ENCODE results near the gene PCSK7.
"Not testable (repeated sequence)": the region's sequence is repeated elsewhere in the genome, so short reads cannot be mapped to it uniquely, and the experiment has no call there.

Gene PCSK7

GRCh38 chr11:117183724-117184349, 48.0 kb downstream of the PCSK7 start:
- H3K27ac ChIP-seq (ENCODE audit: low read depth in 2 of 2, low read length in 2 of 2), result peak overlapping the region; percentile 16 to 55
- no peak overlapping the region for H3K9ac ChIP-seq (ENCODE audit: low read depth in 1 of 2, low read length in 2 of 2)
- peaks cover 25 to 45% of the 10 kb centered on the region in 2 donors for H3K4me1 ChIP-seq (ENCODE audit: control insufficient read depth in 2 of 2, insufficient read depth in 2 of 2, low read length in 2 of 2)
- no peak overlapping the region for H3K4me3 ChIP-seq (ENCODE audit: low read length in 2 of 2)
- H3K9me3 ChIP-seq (ENCODE audit: control insufficient read depth in 2 of 2, low read length in 2 of 2), result no peaks in the 10 kb centered on the region
- H3K27me3 ChIP-seq (ENCODE audit: control insufficient read depth in 2 of 2, insufficient read depth in 2 of 2, low read length in 2 of 2), result no peaks in the 10 kb centered on the region
- H3K36me3 ChIP-seq (ENCODE audit: control insufficient read depth in 2 of 2, insufficient read depth in 2 of 2, low read length in 2 of 2), result peaks cover 31 to 40% of the 10 kb centered on the region in 2 donors

- Histone ChIP-seq H3K4me1 (ENCODE audit: control insufficient read depth in 2 of 2, insufficient read depth in 2 of 2, low read length in 2 of 2) (peaks cover 28 to 49% of the 10 kb centered on the region in 2 donors), H3K36me3 (ENCODE audit: control insufficient read depth in 2 of 2, insufficient read depth in 2 of 2, low read length in 2 of 2) (peaks cover 25 to 34% of the 10 kb centered on the region in 2 donors)
- H3K9ac ChIP-seq (ENCODE audit: low read depth in 1 of 2, low read length in 2 of 2), result not testable (repeated sequence)
Measured at GRCh38 chr11:117183178-117183577, 48.7 kb downstream of the PCSK7 start.

GRCh38 chr11:117182551-117182935, 49.3 kb downstream of the PCSK7 start:
- no peak overlapping the region for H3K4me3 ChIP-seq (ENCODE audit: low read length in 2 of 2)
- no peaks in the 10 kb centered on the region for H3K9me3 ChIP-seq (ENCODE audit: control insufficient read depth in 2 of 2, low read length in 2 of 2)
- H3K36me3 ChIP-seq (ENCODE audit: control insufficient read depth in 2 of 2, insufficient read depth in 2 of 2, low read length in 2 of 2), result peaks cover 18 to 28% of the 10 kb centered on the region in 2 donors
- peaks cover 30 to 55% of the 10 kb centered on the region in 2 donors for H3K4me1 ChIP-seq (ENCODE audit: control insufficient read depth in 2 of 2, insufficient read depth in 2 of 2, low read length in 2 of 2)
- no peaks in the 10 kb centered on the region for H3K27me3 ChIP-seq (ENCODE audit: control insufficient read depth in 2 of 2, insufficient read depth in 2 of 2, low read length in 2 of 2)
- H3K27ac ChIP-seq (ENCODE audit: low read depth in 2 of 2, low read length in 2 of 2), result no peak overlapping the region
- no peak overlapping the region for H3K9ac ChIP-seq (ENCODE audit: low read depth in 1 of 2, low read length in 2 of 2)

More at GRCh38 chr11:117183178-117183577, 48.7 kb downstream of the PCSK7 start:
- not testable (repeated sequence) for H3K27ac ChIP-seq (ENCODE audit: low read depth in 2 of 2, low read length in 2 of 2); H3K4me3 ChIP-seq (ENCODE audit: low read length in 2 of 2); H3K9me3 ChIP-seq (ENCODE audit: control insufficient read depth in 2 of 2, low read length in 2 of 2); H3K27me3 ChIP-seq (ENCODE audit: control insufficient read depth in 2 of 2, insufficient read depth in 2 of 2, low read length in 2 of 2)

- Histone ChIP-seq H3K4me3 (ENCODE audit: low read length in 2 of 2) (no peak overlapping the region), H3K36me3 (ENCODE audit: control insufficient read depth in 2 of 2, insufficient read depth in 2 of 2, low read length in 2 of 2) (peaks cover 13 to 22% of the 10 kb centered on the region in 2 donors), H3K9me3 (ENCODE audit: control insufficient read depth in 2 of 2, low read length in 2 of 2) (no peaks in the 10 kb centered on the region), H3K9ac (ENCODE audit: low read depth in 1 of 2, low read length in 2 of 2) (no peak overlapping the region), H3K4me1 (ENCODE audit: control insufficient read depth in 2 of 2, insufficient read depth in 2 of 2, low read length in 2 of 2) (peaks cover 30 to 50% of the 10 kb centered on the region in 2 donors), H3K27ac (ENCODE audit: low read depth in 2 of 2, low read length in 2 of 2) (no peak overlapping the region), H3K27me3 (ENCODE audit: control insufficient read depth in 2 of 2, insufficient read depth in 2 of 2, low read length in 2 of 2) (no peaks in the 10 kb centered on the region)
Measured at GRCh38 chr11:117181586-117182550, 50.0 kb downstream of the PCSK7 start.

GRCh38 chr11:117180661-117181585, 51.0 kb downstream of the PCSK7 start:
- Histone ChIP-seq H3K9ac (ENCODE audit: low read depth in 1 of 2, low read length in 2 of 2) (peak overlapping the region in 1 of 2 donors; percentile 5), H3K36me3 (ENCODE audit: control insufficient read depth in 2 of 2, insufficient read depth in 2 of 2, low read length in 2 of 2) (peaks cover 10 to 18% of the 10 kb centered on the region in 2 donors), H3K27ac (ENCODE audit: low read depth in 2 of 2, low read length in 2 of 2) (peak overlapping the region in 1 of 2 donors; percentile 26), H3K4me1 (ENCODE audit: control insufficient read depth in 2 of 2, insufficient read depth in 2 of 2, low read length in 2 of 2) (peaks cover 29 to 42% of the 10 kb centered on the region in 2 donors), H3K27me3 (ENCODE audit: control insufficient read depth in 2 of 2, insufficient read depth in 2 of 2, low read length in 2 of 2) (no peaks in the 10 kb centered on the region), H3K4me3 (ENCODE audit: low read length in 2 of 2) (peak overlapping the region; percentile 4 to 50), H3K9me3 (ENCODE audit: control insufficient read depth in 2 of 2, low read length in 2 of 2) (no peaks in the 10 kb centered on the region)

- no peaks in the 10 kb centered on the region for H3K27me3 ChIP-seq (ENCODE audit: control insufficient read depth in 2 of 2, insufficient read depth in 2 of 2, low read length in 2 of 2)
- H3K9me3 ChIP-seq (ENCODE audit: control insufficient read depth in 2 of 2, low read length in 2 of 2), result no peaks in the 10 kb centered on the region
- H3K4me1 ChIP-seq (ENCODE audit: control insufficient read depth in 2 of 2, insufficient read depth in 2 of 2, low read length in 2 of 2), result peaks cover 22 to 35% of the 10 kb centered on the region in 2 donors
- peak overlapping the region; percentile 76 to 96 for H3K4me3 ChIP-seq (ENCODE audit: low read length in 2 of 2)
- peak overlapping the region; percentile 88 to 90 for H3K27ac ChIP-seq (ENCODE audit: low read depth in 2 of 2, low read length in 2 of 2)
- H3K36me3 ChIP-seq (ENCODE audit: control insufficient read depth in 2 of 2, insufficient read depth in 2 of 2, low read length in 2 of 2), result peaks cover 10 to 18% of the 10 kb centered on the region in 2 donors
- H3K9ac ChIP-seq (ENCODE audit: low read depth in 1 of 2, low read length in 2 of 2), result peak overlapping the region; percentile 84 to 99
Measured at GRCh38 chr11:117180020-117180419, 51.9 kb downstream of the PCSK7 start.

- peaks cover 22 to 35% of the 10 kb centered on the region in 2 donors for H3K4me1 ChIP-seq (ENCODE audit: control insufficient read depth in 2 of 2, insufficient read depth in 2 of 2, low read length in 2 of 2)
- no peaks in the 10 kb centered on the region for H3K9me3 ChIP-seq (ENCODE audit: control insufficient read depth in 2 of 2, low read length in 2 of 2)
- H3K9ac ChIP-seq (ENCODE audit: low read depth in 1 of 2, low read length in 2 of 2), result peak overlapping the region; percentile 84 to 99
- H3K27me3 ChIP-seq (ENCODE audit: control insufficient read depth in 2 of 2, insufficient read depth in 2 of 2, low read length in 2 of 2), result no peaks in the 10 kb centered on the region
- H3K4me3 ChIP-seq (ENCODE audit: low read length in 2 of 2), result peak overlapping the region; percentile 76 to 96
- H3K27ac ChIP-seq (ENCODE audit: low read depth in 2 of 2, low read length in 2 of 2), result peak overlapping the region; percentile 88 to 90
- H3K36me3 ChIP-seq (ENCODE audit: control insufficient read depth in 2 of 2, insufficient read depth in 2 of 2, low read length in 2 of 2), result peaks cover 10 to 18% of the 10 kb centered on the region in 2 donors
Measured at GRCh38 chr11:117179048-117179999, 52.5 kb downstream of the PCSK7 start.

- H3K27me3 ChIP-seq (ENCODE audit: control insufficient read depth in 2 of 2, insufficient read depth in 2 of 2, low read length in 2 of 2), result no peaks in the 10 kb centered on the region
- H3K4me1 ChIP-seq (ENCODE audit: control insufficient read depth in 2 of 2, insufficient read depth in 2 of 2, low read length in 2 of 2), result peaks cover 18 to 35% of the 10 kb centered on the region in 2 donors
Measured at GRCh38 chr11:117178210-117179034, 53.5 kb downstream of the PCSK7 start, which contains the start of gene SIDT2. Gene SIDT2, plus strand, starts transcription at chr11:117178743. Its CDS starts 521 bp downstream, at chr11:117179264.

More at GRCh38 chr11:117178210-117179034, 53.5 kb downstream of the PCSK7 start, which contains the start of gene SIDT2:
- Histone ChIP-seq H3K9ac (ENCODE audit: low read depth in 1 of 2, low read length in 2 of 2) (peak within 1 kb of the TSS; percentile 86 to 99), H3K9me3 (ENCODE audit: control insufficient read depth in 2 of 2, low read length in 2 of 2) (no peaks in the 10 kb centered on the region), H3K27ac (ENCODE audit: low read depth in 2 of 2, low read length in 2 of 2) (peak within 1 kb of the TSS; percentile 88 to 90), H3K36me3 (ENCODE audit: control insufficient read depth in 2 of 2, insufficient read depth in 2 of 2, low read length in 2 of 2) (peaks cover 10% of the 10 kb centered on the region in 2 donors), H3K4me3 (ENCODE audit: low read length in 2 of 2) (peak within 1 kb of the TSS; percentile 76 to 96)

Measured in mucosa of rectum (tissue), 2 donors.